Measurements from ENCODE around the gene SBDS.
"Not testable (repeated sequence)": the region's sequence is repeated elsewhere in the genome, so short reads cannot be mapped to it uniquely, and the experiment has no call there.

The SBDS gene

DNA sequence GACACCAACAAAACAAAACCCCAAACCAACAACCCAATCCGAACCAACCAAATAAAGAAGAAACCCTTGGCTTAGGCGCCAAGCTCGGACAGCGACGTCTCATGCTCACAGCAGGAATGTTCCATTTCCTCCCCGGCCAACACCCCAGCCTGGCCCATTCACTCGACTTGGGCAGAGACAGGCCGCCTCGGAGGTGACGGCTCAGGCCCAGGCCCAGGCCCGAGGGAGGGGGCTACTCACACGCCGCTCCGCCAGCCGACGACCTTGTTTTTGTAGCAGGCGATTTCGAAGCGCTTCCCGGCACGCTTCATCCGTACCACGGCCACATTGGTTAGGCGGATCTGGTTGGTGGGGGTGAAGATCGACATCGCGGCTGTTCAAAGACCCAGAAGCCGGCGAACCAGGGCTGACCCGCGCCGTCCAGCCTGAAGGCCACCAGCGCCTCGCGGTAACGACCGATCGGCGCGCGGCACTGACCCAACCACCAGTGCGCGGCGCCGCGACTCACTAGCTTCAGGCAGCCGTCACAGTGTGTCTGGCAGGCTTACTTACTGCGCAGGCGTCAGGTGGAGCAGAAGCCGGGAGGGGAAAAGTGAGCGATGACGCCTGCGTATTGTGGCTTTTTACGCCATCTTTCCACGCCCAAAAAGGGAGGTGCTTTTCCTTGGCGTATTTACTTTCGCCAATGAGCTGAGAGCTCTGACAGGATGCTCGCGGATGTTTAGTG, at the start of gene SBDS:
Gene SBDS (minus strand): TSS at position 537 of the 727 bp plus-strand sequence. CDS start 169 bp downstream, at position 368.
- DNase-seq, result peak; percentile 95

DNA sequence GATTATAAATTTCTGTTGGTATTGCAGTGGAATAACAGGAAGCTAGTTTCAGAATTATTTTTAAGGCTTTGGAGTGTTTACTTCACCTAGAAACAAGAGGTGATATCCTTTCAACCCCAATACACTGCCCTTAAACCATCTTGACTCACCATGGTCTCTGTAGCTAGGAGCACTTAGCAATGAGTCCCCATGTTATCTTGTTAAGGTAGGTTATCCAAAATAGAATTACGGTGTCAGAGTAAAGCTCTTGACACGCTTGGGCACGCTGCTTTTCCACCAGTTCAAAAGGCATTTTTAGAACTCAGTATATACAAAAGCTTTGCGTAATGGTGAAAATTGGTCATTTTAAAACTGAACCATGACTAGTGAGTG, 48.2 kb upstream of the SBDS start:
- DNase-seq, result not testable (repeated sequence)

DNA sequence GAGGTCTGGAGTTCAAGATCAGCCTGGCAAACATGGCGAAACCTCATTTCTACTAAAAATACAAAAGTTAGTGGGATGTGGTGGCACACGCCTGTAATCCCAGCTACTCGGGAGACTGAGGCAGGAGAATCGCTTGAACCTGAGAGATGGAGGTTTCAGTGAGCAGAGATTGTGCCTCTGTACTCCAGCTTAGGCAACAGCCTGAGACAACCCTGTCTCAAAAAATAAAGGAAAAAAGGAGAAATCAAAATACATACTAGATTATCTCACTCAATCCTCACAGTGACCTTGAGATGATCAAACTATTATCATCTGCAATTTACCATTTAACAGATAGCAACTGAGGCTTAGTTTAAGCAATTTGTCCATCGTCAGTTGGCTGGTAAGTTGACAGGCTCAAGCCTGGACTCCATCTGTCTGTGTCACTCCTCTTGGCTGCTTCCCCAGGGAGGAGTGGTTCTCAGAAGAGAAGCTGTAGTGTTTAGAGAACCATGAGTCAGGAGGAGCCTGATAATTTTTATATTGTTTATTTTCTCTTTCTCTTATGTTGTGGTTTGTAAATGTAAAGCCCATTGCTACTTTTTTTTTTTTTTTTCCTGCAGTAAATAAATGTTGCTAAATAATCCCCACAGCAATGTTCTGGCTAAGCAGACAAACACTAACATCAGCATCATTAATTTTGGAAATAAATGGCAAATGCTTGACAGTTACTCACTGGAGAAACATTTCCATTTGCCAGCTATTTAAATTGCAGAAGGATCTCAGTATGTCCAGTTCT, 47.6 kb upstream of the SBDS start:
- DNase-seq, result not testable (repeated sequence)

- not testable (repeated sequence) for DNase-seq
These were observed 45.4 kb upstream of the SBDS start for GRCh38 chr7:67040832-67041231.

- not testable (repeated sequence) for DNase-seq
These were observed 41.3 kb upstream of the SBDS start for GRCh38 chr7:67036432-67037395.

DNA sequence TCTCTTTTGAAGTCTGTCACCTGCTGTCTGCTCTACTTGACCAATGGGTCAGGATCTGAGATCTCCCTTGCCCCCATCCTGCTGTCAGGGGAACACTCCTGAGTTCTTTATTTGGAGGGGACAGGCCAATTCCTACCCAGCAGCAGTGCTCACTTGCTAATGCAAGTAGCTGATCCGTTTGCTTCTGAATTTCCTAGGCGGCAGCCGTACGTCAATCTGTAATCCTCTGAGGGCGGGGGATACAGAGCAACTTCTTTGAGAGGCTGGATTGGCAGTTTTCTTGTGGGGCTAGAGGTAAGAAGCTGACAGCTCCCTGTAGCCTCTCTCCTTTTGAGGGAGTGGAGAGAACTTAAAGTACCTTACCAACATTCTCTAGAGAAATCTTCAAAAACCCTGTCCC, 37.9 kb upstream of the SBDS start:
- no peak for DNase-seq

- not testable (repeated sequence) for DNase-seq
These were observed 36.3 kb upstream of the SBDS start for GRCh38 chr7:67031685-67032084.

GRCh38 chr7:67025459-67025858, 30.1 kb upstream of the SBDS start:
- not testable (repeated sequence) for DNase-seq

DNA sequence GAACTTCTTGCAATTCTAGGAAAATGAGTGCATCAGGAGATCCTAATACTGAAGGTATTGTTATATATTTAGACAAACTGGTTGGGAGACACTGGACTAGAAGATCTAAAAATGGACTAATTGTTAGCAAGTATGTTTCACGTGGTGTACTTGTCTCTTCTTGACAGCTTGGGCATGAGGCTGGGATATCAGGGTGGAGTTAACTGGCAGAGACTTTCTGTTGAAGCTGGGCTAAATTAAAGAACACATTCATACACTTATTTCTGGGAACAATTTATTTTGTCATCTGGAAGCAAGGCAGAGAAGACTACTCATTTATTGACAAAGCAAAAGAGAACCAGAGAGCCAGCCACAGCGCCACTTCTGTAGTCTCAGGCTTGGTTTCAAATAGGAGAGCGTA, 27.1 kb upstream of the SBDS start:
- DNase-seq, result no peak

DNA sequence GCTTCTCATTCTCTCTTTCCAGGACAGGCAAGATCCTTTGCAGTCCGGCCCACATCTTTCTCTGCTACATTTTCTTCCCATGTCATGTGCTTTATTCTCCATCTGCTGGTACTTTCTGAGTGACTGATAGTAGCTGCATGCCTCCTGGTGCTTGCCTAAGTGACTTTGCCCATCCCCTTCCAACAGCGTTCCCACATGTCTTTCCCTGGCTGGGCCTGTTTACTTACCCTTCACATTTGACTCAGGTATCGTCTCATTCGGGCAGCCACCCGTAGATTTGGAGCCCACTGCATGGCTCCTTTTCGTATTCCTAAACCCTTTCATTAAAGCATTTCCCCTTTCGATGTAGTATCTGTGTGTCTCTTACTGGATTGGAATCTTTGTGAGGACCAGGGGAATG, 25.9 kb upstream of the SBDS start:
- no peak for DNase-seq

DNA sequence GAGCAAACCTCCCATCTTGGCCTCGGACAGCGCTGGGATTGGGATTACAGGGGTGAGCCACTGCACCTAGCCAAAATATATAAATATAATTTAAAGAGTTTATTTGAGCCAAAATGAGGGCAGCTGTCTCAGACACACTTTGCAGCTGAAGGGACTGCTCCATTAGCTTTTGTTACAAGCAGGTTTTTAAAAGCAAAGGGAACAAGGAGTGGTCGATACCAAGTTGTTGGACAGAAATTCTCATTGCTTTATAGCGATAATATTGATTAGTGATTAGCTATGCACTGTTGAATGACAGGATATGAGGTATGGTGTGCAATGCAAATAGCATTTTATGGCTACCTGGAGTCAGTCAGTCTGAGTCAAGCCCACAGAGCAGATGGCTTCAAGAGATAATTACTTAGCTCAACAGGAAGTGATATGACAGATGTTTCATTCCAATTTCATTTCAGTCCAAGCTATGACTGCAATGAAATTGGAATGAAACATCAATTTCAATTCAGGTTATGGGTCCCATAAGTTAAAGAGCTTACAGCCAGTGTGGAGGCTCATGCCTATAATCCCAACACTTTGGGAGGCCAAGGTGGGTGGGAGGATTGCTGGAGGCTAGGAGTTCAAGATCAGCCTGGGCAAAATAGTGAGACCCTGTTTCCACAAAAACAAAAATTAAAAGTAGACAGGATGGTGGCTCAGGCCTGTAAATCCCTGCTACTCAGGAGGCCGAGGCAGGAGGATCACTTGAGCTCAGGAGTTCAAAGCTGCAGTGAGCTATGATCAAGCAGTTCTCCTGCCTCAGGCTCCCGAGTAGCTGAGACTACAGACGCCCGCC, 24.4 kb upstream of the SBDS start:
- DNase-seq, result no peak

- no peak for DNase-seq
These were observed 23.6 kb upstream of the SBDS start for GRCh38 chr7:67018940-67019339.

DNA sequence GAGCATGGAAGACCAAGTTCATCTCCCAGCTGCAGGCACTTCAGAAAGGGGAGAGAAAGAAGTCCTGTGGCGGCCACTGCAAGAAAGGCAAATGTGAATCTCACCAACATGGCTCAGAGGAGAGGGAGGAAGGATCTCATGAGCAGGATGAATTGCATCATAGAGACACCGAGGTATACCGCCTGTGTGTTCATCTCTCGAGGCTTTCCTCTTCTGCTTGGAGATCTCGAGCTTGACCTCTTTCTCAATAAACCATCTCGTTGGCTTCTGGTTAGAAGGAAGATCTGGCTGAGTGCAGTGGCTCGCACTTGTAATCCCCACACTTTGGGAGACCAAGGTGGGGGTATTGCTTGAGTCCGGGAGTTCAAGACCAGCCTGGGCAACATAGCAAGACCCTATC, 22.6 kb upstream of the SBDS start:
- not testable (repeated sequence) for DNase-seq

GRCh38 chr7:67014076-67014622, 18.8 kb upstream of the SBDS start:
- DNase-seq, result not testable (repeated sequence)

- not testable (repeated sequence) for DNase-seq
These were observed 14.3 kb upstream of the SBDS start for GRCh38 chr7:67009677-67010076.

GRCh38 chr7:67008260-67008659, 12.9 kb upstream of the SBDS start:
- DNase-seq, result no peak

- DNase-seq, result no peak
These were observed 11.6 kb upstream of the SBDS start for GRCh38 chr7:67006965-67007364.

DNA sequence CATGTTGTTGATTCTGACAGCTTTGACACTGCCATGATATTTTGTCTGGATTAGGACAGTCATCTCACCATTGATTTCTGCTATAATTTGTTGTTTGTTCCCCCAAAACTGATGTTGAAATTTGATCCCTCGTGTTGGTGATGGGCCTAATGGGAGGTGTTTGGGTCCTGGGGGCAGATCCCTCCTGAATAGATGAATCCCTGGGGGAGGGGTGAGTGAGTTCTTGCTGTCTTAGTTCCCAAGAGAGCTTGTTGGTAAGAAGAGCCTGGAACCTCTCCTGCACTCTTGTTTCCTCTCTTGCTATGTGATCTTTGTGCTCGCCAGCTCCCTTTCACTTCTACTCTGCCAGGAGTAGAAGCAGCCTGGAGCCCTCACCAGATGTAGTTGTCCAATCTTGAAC, 8.8 kb upstream of the SBDS start:
- not testable (repeated sequence) for DNase-seq

- not testable (repeated sequence) for DNase-seq
These were observed 5.3 kb upstream of the SBDS start for GRCh38 chr7:67000601-67001258.

GRCh38 chr7:66996444-66997191, 1.2 kb upstream of the SBDS start, which contains the start of gene TYW1:
Gene TYW1 (plus strand): TSS chr7:66996833. CDS start chr7:66996979, 146 bp downstream.
- peak; percentile 95 for DNase-seq

Measured in GDM1 (cell line).